PFSK-1 (cell line): ENCODE measurements around the gene LRRIQ1.

ENCODE experiments used
- FOXP2 ChIP-seq: optimal IDR thresholded peaks from 2 replicates; pipeline ENCODE3; 2011; ENCODE audit warnings: borderline replicate concordance, control low read depth, inconsistent platforms; ENCODE audit not compliant: insufficient read depth; ENCODE audit errors: extremely low read length, extremely low read depth
- POLR2AphosphoS5 ChIP-seq: IDR thresholded peaks from 2 replicates; pipeline ENCODE4 v1.6.1; 2012; ENCODE audit warnings: low read depth, mild to moderate bottlenecking, control low read depth, low read length, moderate library complexity
- REST ChIP-seq, 2 experiments: IDR thresholded peaks; 2 replicates each; pipeline versions ENCODE4 v1.6.1 to v1.8.0; 2011 to 2012; ENCODE audit warnings: low read depth in 2 of 2, low read length in 2 of 2, control low read depth in 1 of 2, inconsistent platforms in 1 of 2, mild to moderate bottlenecking in 1 of 2, moderate library complexity in 1 of 2; ENCODE audit not compliant: insufficient read depth in 1 of 2
- SIN3A ChIP-seq: IDR thresholded peaks from 2 replicates; pipeline ENCODE4 v1.6.1; 2012; ENCODE audit warnings: mild to moderate bottlenecking, low read length, moderate library complexity, borderline replicate concordance; ENCODE audit not compliant: insufficient read depth
- TAF1 ChIP-seq: IDR thresholded peaks from 2 replicates; pipeline ENCODE4 v1.6.1; 2012; ENCODE audit warnings: low read length, control low read depth, borderline replicate concordance; ENCODE audit not compliant: insufficient read depth

DNA sequence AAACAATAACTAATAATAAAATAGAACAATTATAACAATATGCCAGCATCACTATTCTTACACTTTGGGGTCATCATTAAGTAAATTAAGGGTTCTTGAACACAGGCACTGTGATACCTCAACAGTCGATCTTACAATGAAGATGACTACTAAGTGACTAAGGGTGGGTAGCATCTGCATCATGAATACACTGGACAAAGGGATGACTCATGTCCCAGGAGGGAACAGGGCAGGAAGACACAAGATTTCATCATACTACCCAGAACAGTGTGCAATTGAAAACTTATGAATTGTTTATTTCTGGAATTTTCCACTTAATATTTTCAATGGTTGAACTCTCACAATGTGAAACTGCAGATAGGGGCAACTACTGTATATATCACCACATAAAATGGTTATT, 19.7 kb upstream of the LRRIQ1 start:
- peak; percentile 46 for TF ChIP-seq POLR2AphosphoS5
- TF ChIP-seq SIN3A = 0 out of 2 replicates have a peak, but pooled peaks have one; percentile 43
- TF ChIP-seq FOXP2 = peak; percentile 46
- TF ChIP-seq TAF1 = peak; percentile 55; the same call in 1 of the 2 replicates
- no peak for TF ChIP-seq REST (IDR thresholded peaks at IDR 0.05; ENCODE audit: insufficient read depth in 1 of 2, low read depth in 2 of 2, low read length in 2 of 2)
